Pancreas (tissue), 10 donors: ENCODE results near the gene TRH. TPM values are rescaled to one million over a fixed set of nuclear protein-coding genes. Genes with fewer than 3 reads are reported as not detected.
A peak's percentile ranks its signal among the peaks of the same experiment; 100 is the strongest.

Experiments
- ATAC-seq, 4 donors: fragments of 200-7000 bp; cut with Tn5 transposase; one replicate each; pipeline versions ENCODE4 v1.8.0 to v1.9.1; 2020; ENCODE audit warnings: mild to moderate bottlenecking in 4 of 4, moderate library complexity in 4 of 4
- DNase-seq, 6 donors: peaks; one replicate each; pipeline ENCODE4 v3.0.0-alpha.2; 2020
- FAIRE-seq: peaks from 2 replicates; lab custom pipeline; 2012; peaks lifted over from hg19 to GRCh38; lab: Jason Lieb, UNC
- H3K27ac ChIP-seq, 4 donors: fragments of 200-600 bp; sonication (generic); 1 replicate in 3 of 4; 2 replicates in 1 of 4; pipeline versions ENCODE4 v1.5.0 to v1.8.0; 2020
- H3K27me3 ChIP-seq, 4 donors: fragments of 200-600 bp; one replicate each; pipeline ENCODE4 v1.8.0; 2021
- H3K36me3 ChIP-seq, 3 donors: fragments of 200-600 bp; sonication (generic) in 1 of 3; one replicate each; pipeline versions ENCODE4 v1.5.0 to v1.8.0; 2020 to 2021
- H3K4me1 ChIP-seq, 3 donors: fragments of 200-600 bp; one replicate each; pipeline ENCODE4 v1.8.0; 2021
- H3K4me3 ChIP-seq, 4 donors: fragments of 200-600 bp; sonication (generic) in 2 of 4; one replicate each; pipeline versions ENCODE4 v1.5.0 to v1.8.0; 2020 to 2021
- H3K9me3 ChIP-seq, 4 donors: fragments of 200-600 bp; one replicate each; pipeline ENCODE4 v1.8.0; 2021
- CTCF ChIP-seq, 4 donors: fragments of 200-600 bp; sonication (generic) in 3 of 4; IDR thresholded peaks; one replicate each; pipeline versions ENCODE4 v1.5.0 to v1.8.0; 2021; ENCODE audit warnings: antibody characterized with exemption in 4 of 4
- WGBS, 2 donors: extraction: QIAGEN DNeasy Blood & Tissue Kit; methylation state at CpG; one replicate each; pipeline ENCODE4 v1.1.7; 2013; 5-methylcytosine and 5-hydroxymethylcytosine counted together
- intact Hi-C, 3 donors: fragments of 100-400 bp; cut with DNase I; formaldehyde crosslinking; loops; one replicate each; pipeline versions ENCODE4 v1.11.1 to v1.14.2; 2022
- polyA plus RNA-seq, 2 donors: library from polyadenylated mRNA; stranded (reverse); fragments of 200-250 nt; gene quantifications; one replicate each; pipeline ENCODE4 v1.2.3, GENCODE V29; 2013
- total RNA-seq, 6 donors: library from RNA; stranded (reverse); fragmentation: NEBNext Ultra II Directional in 4 of 6; extraction: Animal tissue kit (Norgen Biotek cat#: 25700) in 4 of 6; gene quantifications; one replicate each; pipeline versions ENCODE4 v1.2.1 to v1.2.4, GENCODE V29; 2021 to 2023
- donor health status: healthy with polysubstance abuse.
- donor health status: DM: no; HTN: no; CAD: no; lungs with moderate emphysema.
- donor health status: DM: no; HTN: no; CAD: no.
- donor health status: control.
- donor health status: control.
- donor health status: Bipolar disorder and iron deficiency.
- donor health status: DM: yes; HTN: yes; CAD: no.
- donor health status: DM: no; HTN: no; CAD: no.
- donor health status: DM: no; HTN: no; CAD: no.
- donor health status: DM: yes; HTN: yes; CAD: no.

TRH gene
- total RNA-seq (not detected), polyA plus RNA-seq (not detected)

DNA sequence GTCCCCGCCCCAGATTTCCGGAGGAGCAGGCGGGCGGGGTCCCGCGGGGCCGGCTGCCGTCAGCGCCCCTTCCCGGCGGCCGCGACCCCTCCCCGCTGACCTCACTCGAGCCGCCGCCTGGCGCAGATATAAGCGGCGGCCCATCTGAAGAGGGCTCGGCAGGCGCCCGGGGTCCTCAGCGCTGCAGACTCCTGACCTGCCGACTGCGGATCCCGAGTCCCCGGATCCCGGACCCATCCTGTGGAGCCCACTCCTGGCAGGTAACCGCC is at the start of gene TRH:
TSS of gene TRH (plus strand) at position 157 of the 269 bp plus-strand sequence. CDS start 1,097 bp downstream, outside the sequence.
- WGBS, 2 donors: 2 to 4% methylated on average over 30 of the region's 30 CpGs
- H3K9me3 ChIP-seq: no peaks in the 10 kb centered on the region
- intact Hi-C loops: no loop called here
- no peak for TF ChIP-seq CTCF (IDR thresholded peaks at IDR 0.05)
- ATAC-seq (no peak), FAIRE-seq (no peak), DNase-seq (no peak)
- peaks cover 0 to 11% (median 0%) of the 10 kb centered on the region in 3 donors for H3K4me1 ChIP-seq
- H3K27ac ChIP-seq: no peak within 1 kb of the TSS
- no peaks in the 10 kb centered on the region for H3K36me3 ChIP-seq
- H3K27me3 ChIP-seq: peaks cover 0 to 25% (median 7%) of the 10 kb centered on the region in 4 donors
- H3K4me3 ChIP-seq: peak within 1 kb of the TSS in 1 of 4 donors; percentile 28

- no peak for ATAC-seq
- no peaks in the 10 kb centered on the region for H3K4me1 ChIP-seq
- 19 to 34% methylated on average over 5 of the region's 5 CpGs for WGBS, 2 donors
- no peak for DNase-seq
- FAIRE-seq: no peak
- no peaks in the 10 kb centered on the region for H3K9me3 ChIP-seq
- H3K27me3 ChIP-seq: no peaks in the 10 kb centered on the region
- TF ChIP-seq CTCF (IDR thresholded peaks at IDR 0.05): no peak
- H3K4me3 ChIP-seq: no peak overlapping the region
- H3K36me3 ChIP-seq: no peaks in the 10 kb centered on the region
- H3K27ac ChIP-seq: no peak overlapping the region
- intact Hi-C loops: loop anchor here in 1 of 3 donors (10.0 kb wide), 1 partner anchor 442 kb away; no protein-coding TSS in a partner anchor
These were observed 47.4 kb upstream of the TRH start for GRCh38 chr3:129927072-129927471.

GRCh38 chr3:129929383-129929782 is 45.1 kb upstream of the TRH start:
- TF ChIP-seq CTCF (IDR thresholded peaks at IDR 0.05): no peak
- Histone ChIP-seq H3K4me1 (no peaks in the 10 kb centered on the region), H3K4me3 (no peak overlapping the region), H3K9me3 (no peaks in the 10 kb centered on the region), H3K27ac (no peak overlapping the region), H3K27me3 (no peaks in the 10 kb centered on the region), H3K36me3 (no peaks in the 10 kb centered on the region)
- intact Hi-C loops: loop anchor here in 1 of 3 donors (10.0 kb wide), 1 partner anchor 445 kb away; no protein-coding TSS in a partner anchor
- 59 to 83% methylated on average over 1 of the region's 1 CpG for WGBS, 2 donors
- no peak for FAIRE-seq
- DNase-seq: no peak
- ATAC-seq: no peak

- Histone ChIP-seq H3K4me3 (no peak overlapping the region), H3K36me3 (no peaks in the 10 kb centered on the region), H3K27ac (no peak overlapping the region), H3K9me3 (no peaks in the 10 kb centered on the region), H3K27me3 (no peaks in the 10 kb centered on the region), H3K4me1 (no peaks in the 10 kb centered on the region)
- no peak for FAIRE-seq
- intact Hi-C loops: loop anchor here in 2 of 3 donors (10.0 kb wide), 1 partner anchor 299 kb away; no protein-coding TSS in a partner anchor
- no peak for DNase-seq
- ATAC-seq: no peak
- 68 to 82% methylated on average over 4 of the region's 4 CpGs for WGBS, 2 donors
- no peak for TF ChIP-seq CTCF (IDR thresholded peaks at IDR 0.05)
These were observed 41.0 kb upstream of the TRH start for GRCh38 chr3:129933471-129933870.

GRCh38 chr3:129934234-129935123 is 40.0 kb upstream of the TRH start:
- peak; percentile 79 to 95 (median 88) for TF ChIP-seq CTCF (IDR thresholded peaks at IDR 0.05)
- peak overlapping the region in 1 of 4 donors; percentile 32 for H3K4me3 ChIP-seq
- H3K27ac ChIP-seq: no peak overlapping the region
- ATAC-seq (peak; percentile 47 to 83 (median 74)), DNase-seq (peak in 1 of 6 donors; percentile 29), FAIRE-seq (no peak)
- H3K27me3 ChIP-seq: no peaks in the 10 kb centered on the region
- no peaks in the 10 kb centered on the region for H3K4me1 ChIP-seq
- H3K9me3 ChIP-seq: no peaks in the 10 kb centered on the region
- intact Hi-C loops: loop anchor here in 2 of 3 donors (10.0 kb wide), 1 partner anchor 300 kb away; no protein-coding TSS in a partner anchor
- WGBS, 2 donors: 17 to 20% methylated on average over 20 of the region's 20 CpGs
- H3K36me3 ChIP-seq: no peaks in the 10 kb centered on the region
